ENCODE measurements around the gene TMIE.
"Not testable (repeated sequence)": the region's sequence is repeated elsewhere in the genome, so short reads cannot be mapped to it uniquely, and the experiment has no call there.

The TMIE gene

DNA sequence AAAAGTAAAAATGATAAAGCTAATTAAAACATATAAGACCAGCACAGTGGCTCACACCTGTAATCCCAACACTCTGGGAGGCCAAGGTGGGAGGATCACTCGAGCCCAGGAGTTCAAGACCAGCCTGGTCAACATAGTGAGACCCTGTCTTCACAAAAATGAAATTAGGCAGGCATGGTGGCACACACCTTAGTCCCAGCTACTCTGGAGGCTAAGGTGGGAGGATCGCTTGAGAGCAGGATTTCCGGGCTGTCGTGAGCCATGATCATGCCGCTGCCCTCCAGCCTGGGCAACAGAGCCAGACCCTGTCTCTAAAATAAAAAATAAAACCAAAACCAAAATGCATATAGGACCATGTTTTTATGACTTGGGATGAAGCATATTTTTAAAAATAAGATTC is 21.3 kb downstream of the TMIE start:
- no peak for DNase-seq (ENCODE audit: low spot score)

DNA sequence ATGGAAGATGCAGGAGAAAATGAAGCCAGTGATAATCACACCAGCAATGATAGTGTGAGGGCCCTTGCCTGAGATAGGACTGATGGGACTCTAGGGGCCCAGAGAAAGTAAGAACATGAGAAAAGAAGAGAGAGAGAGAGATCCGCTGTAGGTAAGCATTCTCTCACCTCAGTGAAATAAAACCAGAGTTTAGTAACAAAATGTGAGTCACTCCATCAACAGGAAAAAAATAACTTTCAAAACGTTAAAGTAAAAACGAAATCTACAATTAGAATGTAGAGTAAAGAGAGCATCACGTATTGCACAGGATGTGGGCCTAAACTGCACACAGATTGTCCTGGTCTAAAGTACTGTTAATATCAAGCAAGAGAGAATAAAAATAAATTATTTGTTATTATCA is 23.2 kb downstream of the TMIE start:
- DNase-seq (ENCODE audit: low spot score): no peak

DNA sequence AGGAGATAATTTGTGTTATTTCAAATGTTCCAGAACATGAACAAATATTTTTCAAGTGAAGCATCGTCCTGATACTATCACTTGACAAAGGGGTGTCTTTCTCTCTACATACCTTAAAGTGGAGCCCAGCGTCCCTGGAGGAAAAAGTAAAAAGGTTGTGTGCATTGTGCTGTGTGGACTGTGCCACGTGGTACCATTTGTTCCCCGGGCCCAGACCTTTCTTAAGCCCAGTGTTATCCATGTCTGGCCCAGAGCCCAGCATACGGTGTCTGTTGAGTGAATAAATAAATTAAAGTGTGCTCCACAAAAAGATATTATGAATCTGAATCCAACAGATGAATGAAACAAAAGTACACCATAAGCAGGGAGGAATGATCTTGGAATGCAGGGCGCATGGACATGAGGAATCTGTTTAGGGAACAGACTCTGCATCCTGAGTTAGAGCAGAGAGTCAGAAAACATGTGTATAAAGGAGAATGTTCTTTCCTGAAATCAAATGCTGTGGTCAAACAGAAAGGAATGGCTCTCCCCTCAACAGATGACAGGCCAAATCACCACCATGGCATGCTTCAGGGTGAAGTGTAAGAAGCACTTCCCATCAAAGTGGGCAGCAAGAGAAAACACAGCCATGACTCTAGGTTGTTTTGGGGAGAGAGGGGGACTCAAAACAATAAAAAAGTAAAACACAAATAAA is 24.6 kb downstream of the TMIE start:
- no peak for DNase-seq (ENCODE audit: low spot score)

DNA sequence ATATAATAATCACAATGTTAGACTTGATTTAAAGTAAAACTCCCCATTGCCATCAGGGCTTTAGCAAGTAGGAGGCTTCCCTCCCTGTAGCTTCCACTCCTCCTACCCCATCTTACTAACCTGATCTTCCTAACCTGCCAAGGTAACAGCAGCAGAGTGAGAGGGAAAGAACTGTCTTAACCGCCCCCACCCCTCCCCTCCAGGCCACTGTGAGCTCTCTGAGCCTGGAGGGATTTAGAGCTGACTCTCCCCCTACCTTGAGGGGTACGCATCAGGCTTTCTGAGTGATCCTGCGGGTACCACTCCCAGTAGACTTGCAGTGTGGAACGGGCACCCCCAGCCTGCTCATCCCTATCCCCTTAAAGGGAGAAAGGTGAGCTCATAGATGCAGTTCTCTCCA is 27.8 kb downstream of the TMIE start:
- no peak for DNase-seq (ENCODE audit: low spot score)

- DNase-seq (ENCODE audit: low spot score): no peak
Measured at GRCh38 chr3:46730819-46731218, 29.6 kb downstream of the TMIE start.

DNA sequence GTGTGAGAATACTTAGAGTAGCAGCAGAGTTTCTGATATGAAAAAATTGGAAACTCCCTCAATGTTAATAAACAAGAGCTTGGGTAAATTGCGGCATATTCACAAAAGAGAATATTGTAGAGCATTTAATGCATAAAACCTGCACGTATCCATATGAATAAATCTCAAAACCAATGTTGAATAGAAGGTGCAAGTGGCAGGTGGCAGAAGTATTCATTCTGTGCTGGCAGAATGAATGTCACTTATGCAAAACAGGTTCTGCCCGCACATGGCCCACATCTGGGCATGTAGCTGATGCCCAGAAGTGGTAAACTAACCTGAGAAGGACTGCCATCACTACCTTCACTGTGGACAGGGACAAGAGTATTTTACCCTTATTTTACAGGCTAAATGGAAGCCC is 30.6 kb downstream of the TMIE start:
- no peak for DNase-seq (ENCODE audit: low spot score)

DNA sequence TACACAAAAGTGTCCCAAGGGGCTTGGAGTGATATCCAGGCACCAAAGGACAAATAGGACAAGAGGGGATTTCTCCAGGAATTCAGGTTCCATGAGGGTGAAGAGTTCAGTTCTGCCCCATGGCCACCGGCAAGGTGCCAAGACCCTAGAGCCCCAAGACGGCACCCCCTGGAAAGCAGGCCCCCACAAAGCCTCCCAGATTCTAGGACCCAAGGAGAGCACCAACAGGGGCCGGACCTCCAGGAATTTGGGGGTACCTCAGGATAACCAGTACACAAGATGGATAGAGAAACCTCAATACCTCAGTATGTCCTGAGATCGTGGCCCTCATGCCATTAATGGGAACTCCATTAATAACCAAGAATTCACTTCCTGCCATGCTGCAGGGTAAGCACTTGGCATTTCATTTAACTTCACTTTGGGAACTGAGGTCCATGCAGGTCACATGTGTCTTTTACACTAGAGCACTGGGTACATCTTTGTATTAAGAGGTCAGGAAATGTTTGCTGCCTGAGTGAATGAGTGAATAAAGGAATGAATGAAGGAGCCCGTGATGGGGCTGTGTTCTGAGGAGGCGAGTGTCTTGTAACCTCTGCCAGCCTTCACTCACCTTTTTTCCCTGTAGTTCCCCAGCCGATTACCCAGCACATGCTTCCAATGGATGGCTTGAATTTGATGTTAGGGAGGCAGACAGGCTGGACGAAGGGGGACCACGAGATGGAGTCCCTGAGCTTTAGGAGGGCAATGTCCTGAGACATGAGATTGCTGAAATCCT is 32.0 kb downstream of the TMIE start:
- no peak for DNase-seq (ENCODE audit: low spot score)

DNA sequence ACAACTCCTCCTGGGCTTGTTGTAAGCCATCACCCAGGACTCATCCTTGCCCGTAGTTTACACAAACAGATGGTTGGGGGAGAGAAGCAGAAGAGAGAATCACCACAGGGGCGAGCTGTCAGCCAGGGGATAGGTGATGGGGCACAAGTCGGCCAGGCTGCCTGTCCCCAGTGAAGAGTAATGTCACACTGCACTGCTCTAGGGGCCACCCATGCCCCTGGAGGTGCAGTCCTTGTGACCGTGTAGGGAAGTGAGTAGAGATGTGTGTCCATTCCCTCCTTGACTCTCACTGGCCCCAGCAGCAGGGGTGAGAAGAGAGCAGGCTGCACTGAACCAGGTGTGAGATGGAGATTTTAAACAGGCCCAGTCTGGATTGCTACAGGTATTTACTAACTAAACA is 33.6 kb downstream of the TMIE start:
- DNase-seq (ENCODE audit: low spot score): no peak

- DNase-seq (ENCODE audit: low spot score): no peak
Measured at GRCh38 chr3:46736006-46736872, 35.0 kb downstream of the TMIE start.

DNA sequence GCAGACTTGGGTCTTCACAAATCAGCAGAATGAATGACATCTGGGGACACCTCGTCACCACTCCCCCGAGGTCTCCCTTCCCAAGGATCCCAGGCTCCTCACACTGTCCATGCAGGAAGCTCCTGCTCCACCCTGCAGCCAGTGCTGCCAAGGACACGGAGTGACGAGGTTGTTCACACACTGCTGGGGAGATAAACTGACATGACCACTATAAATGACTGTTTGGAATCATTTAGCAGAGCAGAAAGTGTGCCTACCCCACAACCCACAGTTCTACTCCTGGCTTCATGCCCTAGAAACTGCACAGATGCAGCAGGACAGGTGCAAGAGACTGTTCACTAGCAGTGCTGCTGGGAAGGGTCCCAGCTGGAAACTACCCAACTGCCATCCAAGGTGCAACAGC is 36.1 kb downstream of the TMIE start:
- no peak for DNase-seq (ENCODE audit: low spot score)

DNA sequence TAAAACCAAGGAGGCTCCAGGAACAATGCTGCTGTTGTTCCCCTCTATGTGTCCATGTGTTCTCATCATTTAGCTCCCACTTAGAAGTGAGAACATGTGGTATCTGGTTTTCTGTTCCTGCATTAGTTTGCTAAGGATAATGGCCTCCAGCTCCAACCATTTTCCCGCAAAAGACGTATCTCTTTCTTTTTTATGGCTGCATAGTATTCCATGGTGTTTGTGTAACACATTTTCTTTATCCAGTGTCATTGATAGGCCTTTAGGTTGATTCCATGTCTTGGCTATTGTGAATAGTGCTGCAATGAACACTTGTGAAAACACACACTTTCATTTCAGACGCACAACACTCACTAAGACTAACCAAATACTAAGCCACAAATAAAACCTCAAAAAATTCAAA is 38.4 kb downstream of the TMIE start:
- not testable (repeated sequence) for DNase-seq (ENCODE audit: low spot score)

GRCh38 chr3:46742992-46743585 is 41.9 kb downstream of the TMIE start:
- DNase-seq (ENCODE audit: low spot score): no peak

DNA sequence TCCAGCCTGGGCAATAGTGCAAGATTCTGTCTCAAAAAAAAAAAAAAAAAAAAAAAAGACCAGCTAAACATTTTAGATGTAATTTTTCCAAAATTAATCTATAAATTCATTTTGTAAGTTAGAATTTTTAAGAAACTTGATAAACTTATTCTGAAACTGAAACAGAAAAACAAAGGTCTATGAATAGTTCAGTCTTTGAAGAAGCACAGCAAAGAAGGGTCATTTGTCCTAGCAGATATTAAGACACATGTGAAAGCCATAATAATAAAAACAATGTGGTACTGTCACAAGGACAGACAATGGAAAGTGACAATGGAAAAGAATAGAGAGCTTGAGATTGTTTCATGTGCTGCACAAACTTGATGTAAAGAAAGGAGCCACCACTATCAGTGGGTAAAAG is 45.5 kb downstream of the TMIE start:
- DNase-seq (ENCODE audit: low spot score): no peak

DNA sequence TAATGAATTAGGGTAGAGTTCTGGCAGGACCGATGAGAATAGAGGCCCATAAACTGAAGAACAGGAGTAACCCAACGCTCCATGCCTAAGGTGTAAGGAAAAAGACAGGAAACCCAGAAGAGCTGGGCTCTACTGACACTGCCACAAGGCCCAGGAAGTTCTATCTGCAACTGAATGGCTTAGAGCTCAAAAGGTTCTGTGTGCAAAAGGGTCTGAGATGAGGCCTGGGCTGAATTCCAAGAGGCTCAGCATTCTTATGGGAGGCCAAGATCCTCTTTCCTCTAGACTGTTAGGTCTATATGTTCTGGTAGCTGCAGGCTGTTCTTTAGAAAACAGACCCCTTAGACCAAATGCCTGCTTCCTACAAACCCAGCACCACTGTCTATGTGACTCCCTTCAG is 47.0 kb downstream of the TMIE start:
- DNase-seq (ENCODE audit: low spot score): no peak

- no peak for DNase-seq (ENCODE audit: low spot score)
Measured at GRCh38 chr3:46749129-46749528, 47.9 kb downstream of the TMIE start.

GRCh38 chr3:46750555-46751038 is 49.4 kb downstream of the TMIE start:
- DNase-seq (ENCODE audit: low spot score): no peak

DNA sequence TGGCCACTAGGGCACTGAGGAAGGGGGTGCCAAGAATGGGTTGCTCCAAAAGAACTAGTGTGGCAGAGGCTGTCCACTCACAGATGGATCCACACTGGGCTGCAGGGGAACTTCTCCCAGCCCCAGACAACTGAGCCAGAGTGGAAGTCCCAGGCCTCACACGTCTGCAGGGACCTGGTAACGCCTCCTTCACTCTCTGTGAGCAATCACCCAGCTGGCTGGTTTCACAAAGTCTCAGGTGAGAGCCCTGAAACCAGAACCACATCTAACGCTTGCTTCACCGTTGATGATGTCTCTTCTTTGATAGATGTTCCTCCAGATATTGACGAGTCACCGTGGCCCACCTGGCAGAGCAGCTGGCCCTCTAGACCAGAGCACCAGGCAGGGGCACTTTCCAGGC is 51.9 kb downstream of the TMIE start:
- not testable (repeated sequence) for DNase-seq (ENCODE audit: low spot score)

- no peak for DNase-seq (ENCODE audit: low spot score)
Measured at GRCh38 chr3:46755646-46756045, 54.5 kb downstream of the TMIE start.

DNA sequence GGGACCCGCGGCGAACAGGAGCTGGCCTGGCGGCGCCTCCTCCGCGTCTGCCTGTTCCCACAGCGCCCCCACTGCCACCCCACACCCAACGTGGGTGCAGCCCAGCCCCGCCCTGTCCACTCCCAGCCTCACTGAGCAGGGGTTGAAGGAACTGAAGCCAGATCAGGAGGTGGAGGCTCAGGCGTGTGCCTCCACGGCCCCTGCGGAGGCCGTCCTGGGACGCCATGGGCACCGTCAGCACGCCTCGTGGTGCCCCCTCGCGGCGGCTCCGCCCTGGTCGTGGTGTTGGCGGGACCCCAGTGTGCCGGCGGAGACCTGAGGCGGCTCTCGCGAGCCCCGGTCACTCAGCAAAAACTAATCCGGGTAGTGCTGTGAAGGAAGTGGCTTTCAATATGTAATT is 55.5 kb downstream of the TMIE start:
- no peak for DNase-seq (ENCODE audit: low spot score)

DNA sequence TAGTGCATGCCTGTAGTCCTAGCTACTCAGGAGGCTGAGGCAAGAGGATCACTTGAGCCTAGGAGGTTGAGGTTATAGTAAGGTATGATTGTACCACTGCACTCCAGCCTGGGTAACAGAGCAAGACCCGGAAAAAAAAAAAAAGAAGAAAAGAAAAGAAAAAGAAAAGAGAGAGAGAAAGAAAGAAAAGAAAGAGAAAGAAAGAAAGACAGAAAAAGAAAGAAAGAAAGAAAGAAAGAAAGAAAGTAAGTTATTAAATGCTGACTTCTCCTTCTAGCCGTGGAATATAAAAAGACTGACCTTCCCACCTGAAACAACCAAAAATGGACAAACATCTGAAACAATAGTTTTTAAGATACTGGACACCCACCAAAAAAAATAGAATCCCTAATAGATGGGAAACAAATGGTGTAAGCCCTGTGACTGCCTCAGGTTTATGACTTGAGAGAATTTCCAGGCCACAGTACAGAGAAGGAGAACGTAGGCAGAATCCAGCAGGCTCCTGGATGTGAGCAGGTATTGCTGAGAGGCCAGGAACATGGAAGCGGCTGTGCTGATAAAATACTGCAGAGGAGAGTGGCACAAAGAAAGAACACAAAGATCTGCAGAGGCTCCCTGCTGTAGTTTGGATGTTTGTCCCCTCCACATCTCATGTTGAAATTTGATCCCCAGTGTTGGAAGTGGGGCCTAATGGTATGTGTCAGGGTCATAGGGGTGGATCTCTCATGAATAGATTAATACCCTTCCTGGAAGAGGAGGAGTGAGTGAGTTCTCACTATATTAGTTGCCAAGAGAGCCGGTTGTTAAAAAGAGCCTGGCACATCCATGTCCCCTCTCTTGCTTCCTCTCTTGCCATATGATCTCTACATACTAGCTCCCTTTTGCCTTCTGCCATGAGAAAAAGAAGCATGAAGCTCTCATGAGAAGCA is 58.3 kb downstream of the TMIE start:
- DNase-seq (ENCODE audit: low spot score): no peak
